SU-DHL-6 (cell line): ENCODE measurements around the gene SMAP1.
"Not testable (repeated sequence)": the region's sequence is repeated elsewhere in the genome, so short reads cannot be mapped to it uniquely, and the experiment has no call there.

Source experiments
- H2AFZ ChIP-seq: fragments of 200-600 bp; sonication (generic); 2 replicates; pipeline ENCODE4 v1.6.1; 2014; ENCODE audit warnings: low read depth, mild to moderate bottlenecking, moderate library complexity, mixed read lengths, antibody characterized with exemption, low read length; ENCODE audit not compliant: severe bottlenecking
- H3F3A ChIP-seq: fragments of 200-600 bp; shearing (Covaris generic); 2 replicates; pipeline ENCODE4 v1.6.0; 2016; ENCODE audit warnings: antibody characterized with exemption, mild to moderate bottlenecking; ENCODE audit not compliant: insufficient read depth
- H3K27ac ChIP-seq: fragments of 200-600 bp; sonication (generic); 2 replicates; pipeline ENCODE4 v1.5.1; 2016; ENCODE audit warnings: low read depth, mild to moderate bottlenecking, low read length, moderate library complexity, mixed read lengths
- H3K27me3 ChIP-seq: fragments of 200-600 bp; sonication (generic), shearing (Covaris generic); 2 replicates; pipeline ENCODE4 v1.6.0; 2014; ENCODE audit warnings: mild to moderate bottlenecking, low read length
- H3K36me3 ChIP-seq: fragments of 200-600 bp; sonication (generic); 2 replicates; pipeline ENCODE4 v1.6.1; 2014; ENCODE audit warnings: mild to moderate bottlenecking, low read length, mixed read lengths
- H3K4me2 ChIP-seq: fragments of 300-600, 200-600 bp; shearing (Covaris generic), sonication (generic); 2 replicates; pipeline ENCODE4 v1.6.0; 2014; ENCODE audit warnings: low read length, low read depth, mild to moderate bottlenecking; ENCODE audit not compliant: poor library complexity, severe bottlenecking
- H3K4me3 ChIP-seq: fragments of 200-600 bp; sonication (generic); 2 replicates; pipeline ENCODE4 v1.5.1; 2014; ENCODE audit warnings: antibody characterized with exemption, low read length, mild to moderate bottlenecking, mixed read lengths; ENCODE audit not compliant: insufficient read depth, poor library complexity, severe bottlenecking
- H3K79me2 ChIP-seq: fragments of 200-600 bp; sonication (generic); 2 replicates; pipeline ENCODE4 v1.6.1; 2014; ENCODE audit warnings: mild to moderate bottlenecking, low read length, moderate library complexity; ENCODE audit not compliant: insufficient read depth
- H3K9ac ChIP-seq: fragments of 200-600 bp; sonication (generic); 2 replicates; pipeline ENCODE4 v1.7.0; 2014; ENCODE audit warnings: mild to moderate bottlenecking, low read length
- H3K9me2 ChIP-seq: fragments of 200-600 bp; sonication (generic); replicated peaks from 2 replicates; pipeline ENCODE4 v1.6.1; 2014; ENCODE audit warnings: low read length; ENCODE audit not compliant: insufficient read depth
- H3K9me3 ChIP-seq: fragments of 200-600 bp; sonication (generic); 2 replicates; pipeline ENCODE4 v1.6.1; 2014; ENCODE audit warnings: low read length, mixed read lengths; ENCODE audit not compliant: insufficient read depth
- H4K20me1 ChIP-seq: fragments of 200-600 bp; sonication (generic); 2 replicates; pipeline ENCODE4 v1.6.1; 2014; ENCODE audit warnings: low read depth, mild to moderate bottlenecking, antibody characterized with exemption, low read length, moderate library complexity, mixed read lengths
- CTCF ChIP-seq: fragments of 200-600 bp; sonication (generic); IDR thresholded peaks from one replicate; pipeline ENCODE4 v1.5.1; 2017; ENCODE audit warnings: antibody characterized with exemption, mild to moderate bottlenecking, low read length, moderate library complexity; ENCODE audit not compliant: insufficient read depth, poor library complexity, severe bottlenecking
- EZH2phosphoT487 ChIP-seq: fragments of 200-600 bp; sonication (generic), shearing (Covaris generic); conservative IDR thresholded peaks from 2 replicates; pipeline ENCODE4 v1.6.1; 2018; ENCODE audit warnings: mild to moderate bottlenecking, antibody characterized with exemption, low read length, moderate library complexity, mixed read lengths

The SMAP1 gene

DNA sequence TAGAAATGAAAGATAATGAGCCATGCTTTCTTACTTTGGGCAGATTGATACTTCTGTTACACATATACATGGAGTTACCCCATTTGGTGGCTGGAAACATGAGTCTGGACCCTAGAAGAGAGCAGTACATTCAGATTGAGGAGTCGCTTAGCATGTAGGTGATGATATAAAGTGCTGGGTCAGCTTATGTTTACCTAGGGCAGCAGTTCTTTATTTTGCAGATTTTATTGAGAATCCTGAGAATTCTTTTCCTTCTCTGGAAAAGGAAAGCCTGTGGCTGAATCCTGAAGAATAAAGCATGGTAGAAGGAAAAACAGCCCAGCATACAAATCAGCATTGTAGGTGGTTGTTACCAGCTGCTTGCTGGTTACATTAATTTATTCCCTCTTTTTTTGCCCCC, 91.2 kb downstream of the SMAP1 start:
- Histone ChIP-seq H3K9me3 (no peaks in the 10 kb centered on the region), H3K4me2 (no peak overlapping the region), H3K9me2 (no peaks in the 10 kb centered on the region), H3K27ac (no peak overlapping the region), H2AFZ (no peak overlapping the region), H3K79me2 (no peaks in the 10 kb centered on the region), H3K4me3 (no peak overlapping the region), H3F3A (peaks cover 3% of the 10 kb centered on the region; the same call in 1 of the 2 replicates), H4K20me1 (no peaks in the 10 kb centered on the region), H3K36me3 (peaks cover 19% of the 10 kb centered on the region; the same call in 1 of the 2 replicates), H3K27me3 (no peaks in the 10 kb centered on the region), H3K9ac (no peak overlapping the region)
- no peak for TF ChIP-seq EZH2phosphoT487
- TF ChIP-seq CTCF, result no peak

DNA sequence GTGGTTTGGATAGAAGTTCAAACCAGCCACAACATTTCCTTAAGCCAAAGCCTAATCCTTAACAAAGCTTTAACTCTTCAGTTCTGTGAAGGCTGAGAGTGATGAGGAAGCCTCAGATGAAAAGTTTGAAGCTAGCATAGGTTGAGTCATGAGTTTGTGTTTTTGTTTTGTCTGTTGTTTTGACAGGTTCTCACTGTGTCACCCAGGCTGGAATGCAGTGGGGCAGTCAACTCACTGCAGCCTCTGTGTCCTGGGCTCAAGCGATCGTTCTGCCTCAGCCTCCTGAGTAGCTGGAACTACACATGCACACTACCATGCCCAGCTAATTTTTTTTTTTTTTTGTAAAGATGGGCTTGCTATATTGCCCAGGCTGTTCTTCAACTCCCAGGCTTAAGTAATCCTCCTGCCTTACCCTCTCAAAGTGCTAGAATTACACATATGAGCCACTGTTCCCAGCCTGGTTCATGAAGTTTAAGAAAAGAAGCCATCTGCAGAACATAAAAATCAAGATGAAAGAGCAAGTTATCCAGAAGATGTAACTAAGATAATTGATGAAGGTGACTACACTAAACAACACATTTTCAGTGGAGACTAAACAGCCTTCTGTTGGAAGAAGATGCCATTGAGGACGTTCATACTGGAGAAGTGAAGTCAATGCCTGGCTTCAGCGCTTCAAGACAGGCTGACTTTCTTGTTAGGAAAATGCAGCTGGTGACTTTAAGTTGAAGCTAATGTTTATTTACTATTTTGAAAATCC, 96.2 kb downstream of the SMAP1 start:
- Histone ChIP-seq H3K79me2 (no peaks in the 10 kb centered on the region), H3F3A (no peaks in the 10 kb centered on the region), H3K27me3 (no peaks in the 10 kb centered on the region), H3K36me3 (0 out of 2 replicates have a peak, but pooled peaks cover 3% of the 10 kb centered on the region), H3K4me2 (no peak overlapping the region), H3K4me3 (no peak overlapping the region), H3K9me3 (no peaks in the 10 kb centered on the region), H2AFZ (no peak overlapping the region), H3K9ac (no peak overlapping the region), H4K20me1 (no peaks in the 10 kb centered on the region), H3K9me2 (no peaks in the 10 kb centered on the region), H3K27ac (no peak overlapping the region)
- no peak for TF ChIP-seq CTCF

GRCh38 chr6:70764706-70765105, 97.0 kb downstream of the SMAP1 start:
- Histone ChIP-seq H3K9me2 (no peaks in the 10 kb centered on the region), H3K4me2 (no peak overlapping the region), H3F3A (no peaks in the 10 kb centered on the region), H3K79me2 (no peaks in the 10 kb centered on the region), H3K27ac (no peak overlapping the region), H3K4me3 (no peak overlapping the region), H3K9me3 (no peaks in the 10 kb centered on the region), H3K36me3 (0 out of 2 replicates have a peak, but pooled peaks cover 3% of the 10 kb centered on the region), H3K9ac (no peak overlapping the region), H2AFZ (no peak overlapping the region), H4K20me1 (no peaks in the 10 kb centered on the region), H3K27me3 (no peaks in the 10 kb centered on the region)
- TF ChIP-seq EZH2phosphoT487 (no peak), CTCF (no peak)

DNA sequence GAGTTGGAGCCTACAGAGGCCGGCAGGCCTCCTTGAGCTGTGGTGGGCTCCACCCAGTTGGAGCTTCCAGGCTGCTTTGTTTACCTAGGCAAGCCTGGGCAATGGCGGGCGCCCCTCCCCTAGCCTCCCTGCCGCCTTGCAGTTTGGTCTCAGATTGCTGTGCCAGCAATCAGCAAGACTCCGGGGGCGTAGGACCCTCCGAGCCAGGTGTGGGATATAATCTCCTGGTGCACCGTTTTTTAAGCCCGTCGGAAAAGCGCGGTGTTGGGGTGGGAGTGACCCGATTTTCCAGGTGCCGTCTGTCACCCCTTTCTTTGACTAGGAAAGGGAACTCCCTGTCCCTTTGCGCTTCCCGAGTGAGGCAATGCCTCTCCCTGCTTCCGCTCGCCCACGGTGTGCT, 103.7 kb downstream of the SMAP1 start:
- not testable (repeated sequence) for H3K27ac ChIP-seq, H4K20me1 ChIP-seq, H3K27me3 ChIP-seq, H3F3A ChIP-seq, H3K9me3 ChIP-seq, H3K4me2 ChIP-seq, H3K79me2 ChIP-seq, H2AFZ ChIP-seq, H3K9ac ChIP-seq, H3K4me3 ChIP-seq, H3K9me2 ChIP-seq, H3K36me3 ChIP-seq
